ENCODE measurements around the gene PPFIBP1. TPM values are rescaled to one million over a fixed set of nuclear protein-coding genes. Genes with fewer than 3 reads are reported as not detected.
"Not testable (repeated sequence)": the region's sequence is repeated elsewhere in the genome, so short reads cannot be mapped to it uniquely, and the experiment has no call there.

PPFIBP1 gene
- total RNA-seq, 1 donor from 2014 or later = 184 TPM

- no peak for DNase-seq (ENCODE audit: low spot score)
- peaks cover 15% of the 10 kb centered on the region for H3K36me3 Mint-ChIP-seq (ENCODE audit: low read depth, unreplicated experiment)
- TF ChIP-seq CTCF (IDR thresholded peaks at IDR 0.05; ENCODE audit: unreplicated experiment) = no peak
- H3K27ac Mint-ChIP-seq (ENCODE audit: unreplicated experiment) = no peak overlapping the region
- no peaks in the 10 kb centered on the region for H3K9me3 Mint-ChIP-seq (ENCODE audit: unreplicated experiment)
- no peak overlapping the region for H3K4me3 Mint-ChIP-seq (ENCODE audit: unreplicated experiment)
- no peaks in the 10 kb centered on the region for H3K27me3 Mint-ChIP-seq (ENCODE audit: unreplicated experiment)
- peaks cover 6% of the 10 kb centered on the region for H3K4me1 Mint-ChIP-seq (ENCODE audit: unreplicated experiment)
Observed at GRCh38 chr12:27631365-27631764, 107.4 kb downstream of the PPFIBP1 start.

- peaks cover 6% of the 10 kb centered on the region for H3K4me1 Mint-ChIP-seq (ENCODE audit: unreplicated experiment)
- H3K9me3 Mint-ChIP-seq (ENCODE audit: unreplicated experiment) = no peaks in the 10 kb centered on the region
- no peak for TF ChIP-seq CTCF (IDR thresholded peaks at IDR 0.05; ENCODE audit: unreplicated experiment)
- H3K27ac Mint-ChIP-seq (ENCODE audit: unreplicated experiment) = peak overlapping the region; percentile 19
- H3K27me3 Mint-ChIP-seq (ENCODE audit: unreplicated experiment) = no peaks in the 10 kb centered on the region
- H3K36me3 Mint-ChIP-seq (ENCODE audit: low read depth, unreplicated experiment) = peaks cover 18% of the 10 kb centered on the region
- no peak for DNase-seq (ENCODE audit: low spot score)
- H3K4me3 Mint-ChIP-seq (ENCODE audit: unreplicated experiment) = no peak overlapping the region
Observed at GRCh38 chr12:27631813-27632491, 107.9 kb downstream of the PPFIBP1 start.

- peaks cover 20% of the 10 kb centered on the region for H3K36me3 Mint-ChIP-seq (ENCODE audit: low read depth, unreplicated experiment)
- H3K4me1 Mint-ChIP-seq (ENCODE audit: unreplicated experiment) = peaks cover 11% of the 10 kb centered on the region
Observed at GRCh38 chr12:27635349-27635972, 111.5 kb downstream of the PPFIBP1 start.

GRCh38 chr12:27636569-27636968, 112.6 kb downstream of the PPFIBP1 start:
- H3K4me1 Mint-ChIP-seq (ENCODE audit: unreplicated experiment) = peaks cover 19% of the 10 kb centered on the region
- H3K36me3 Mint-ChIP-seq (ENCODE audit: low read depth, unreplicated experiment) = peaks cover 20% of the 10 kb centered on the region
- not testable (repeated sequence) for H3K4me3 Mint-ChIP-seq (ENCODE audit: unreplicated experiment); H3K27ac Mint-ChIP-seq (ENCODE audit: unreplicated experiment); DNase-seq (ENCODE audit: low spot score); H3K27me3 Mint-ChIP-seq (ENCODE audit: unreplicated experiment); H3K9me3 Mint-ChIP-seq (ENCODE audit: unreplicated experiment)

More at GRCh38 chr12:27635349-27635972, 111.5 kb downstream of the PPFIBP1 start:
- Mint-ChIP-seq H3K4me3 (ENCODE audit: unreplicated experiment) (peak overlapping the region; percentile 18), H3K9me3 (ENCODE audit: unreplicated experiment) (no peaks in the 10 kb centered on the region), H3K27me3 (ENCODE audit: unreplicated experiment) (no peaks in the 10 kb centered on the region), H3K27ac (ENCODE audit: unreplicated experiment) (no peak overlapping the region)
- TF ChIP-seq CTCF (IDR thresholded peaks at IDR 0.05; ENCODE audit: unreplicated experiment) = peak; percentile 73
- DNase-seq (ENCODE audit: low spot score) = no peak

GRCh38 chr12:27637524-27637923, 113.5 kb downstream of the PPFIBP1 start:
- no peak for DNase-seq (ENCODE audit: low spot score)
- Mint-ChIP-seq H3K27me3 (ENCODE audit: unreplicated experiment) (no peaks in the 10 kb centered on the region), H3K9me3 (ENCODE audit: unreplicated experiment) (no peaks in the 10 kb centered on the region), H3K4me1 (ENCODE audit: unreplicated experiment) (peaks cover 25% of the 10 kb centered on the region), H3K27ac (ENCODE audit: unreplicated experiment) (no peak overlapping the region), H3K36me3 (ENCODE audit: low read depth, unreplicated experiment) (peaks cover 26% of the 10 kb centered on the region), H3K4me3 (ENCODE audit: unreplicated experiment) (no peak overlapping the region)
- no peak for TF ChIP-seq CTCF (IDR thresholded peaks at IDR 0.05; ENCODE audit: unreplicated experiment)
